Measurements from ENCODE around the gene ZMAT3. TPM values are rescaled to one million over a fixed set of nuclear protein-coding genes. Genes with fewer than 3 reads are reported as not detected.

The ZMAT3 gene
- total and polyA plus RNA-seq, 4 donors, result 2.4 to 12.1 (median 5.4) TPM

DNA sequence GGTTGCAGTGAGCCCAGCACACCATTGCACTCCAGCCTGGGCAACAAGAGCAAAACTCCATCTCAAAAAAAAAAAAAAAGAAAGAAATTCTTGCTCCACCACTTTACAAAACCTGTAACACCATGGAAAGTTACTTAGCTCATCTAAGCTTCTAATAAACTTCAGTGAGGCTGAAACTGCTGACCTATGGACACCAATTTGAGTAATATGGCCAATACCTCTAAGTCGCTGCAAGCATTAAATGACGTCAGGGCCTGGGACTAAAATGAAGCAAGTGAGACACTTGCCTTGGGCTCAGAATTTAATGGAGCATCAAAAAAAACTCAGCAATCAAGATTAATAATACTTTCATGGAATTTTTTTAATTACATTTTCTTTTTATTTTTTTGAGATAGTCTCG is 42.5 kb downstream of the ZMAT3 start:
- 98% methylated on average over 3 of the region's 3 CpGs for WGBS, 2 donors
- Histone ChIP-seq H3K27ac (ENCODE audit: low read depth in 1 of 2, low read length in 1 of 2) (no peak overlapping the region), H3K9me3 (ENCODE audit: control insufficient read depth in 4 of 4, insufficient read depth in 3 of 4, low read length in 3 of 4) (no peaks in the 10 kb centered on the region), H3K4me1 (ENCODE audit: control insufficient read depth in 5 of 5, insufficient read depth in 5 of 5, low read length in 5 of 5) (peaks cover 0 to 5% (median 0%) of the 10 kb centered on the region in 5 donors), H3K36me3 (ENCODE audit: control insufficient read depth in 4 of 4, insufficient read depth in 4 of 4, low read length in 4 of 4) (peaks cover 0 to 4% (median 0%) of the 10 kb centered on the region in 4 donors), H3K27me3 (ENCODE audit: control insufficient read depth in 3 of 3, insufficient read depth in 3 of 3, low read length in 2 of 3) (no peaks in the 10 kb centered on the region), H3K9ac (ENCODE audit: insufficient read depth in 1 of 2, low read length in 2 of 2) (no peak overlapping the region), H3K4me3 (no peak overlapping the region)
- DNase-seq (no peak), ATAC-seq (ENCODE audit: insufficient read depth, low FRiP score) (no peak)
- TF ChIP-seq, protein P1, sequence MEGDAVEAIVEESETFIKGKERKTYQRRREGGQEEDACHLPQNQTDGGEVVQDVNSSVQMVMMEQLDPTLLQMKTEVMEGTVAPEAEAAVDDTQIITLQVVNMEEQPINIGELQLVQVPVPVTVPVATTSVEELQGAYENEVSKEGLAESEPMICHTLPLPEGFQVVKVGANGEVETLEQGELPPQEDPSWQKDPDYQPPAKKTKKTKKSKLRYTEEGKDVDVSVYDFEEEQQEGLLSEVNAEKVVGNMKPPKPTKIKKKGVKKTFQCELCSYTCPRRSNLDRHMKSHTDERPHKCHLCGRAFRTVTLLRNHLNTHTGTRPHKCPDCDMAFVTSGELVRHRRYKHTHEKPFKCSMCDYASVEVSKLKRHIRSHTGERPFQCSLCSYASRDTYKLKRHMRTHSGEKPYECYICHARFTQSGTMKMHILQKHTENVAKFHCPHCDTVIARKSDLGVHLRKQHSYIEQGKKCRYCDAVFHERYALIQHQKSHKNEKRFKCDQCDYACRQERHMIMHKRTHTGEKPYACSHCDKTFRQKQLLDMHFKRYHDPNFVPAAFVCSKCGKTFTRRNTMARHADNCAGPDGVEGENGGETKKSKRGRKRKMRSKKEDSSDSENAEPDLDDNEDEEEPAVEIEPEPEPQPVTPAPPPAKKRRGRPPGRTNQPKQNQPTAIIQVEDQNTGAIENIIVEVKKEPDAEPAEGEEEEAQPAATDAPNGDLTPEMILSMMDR (IDR thresholded peaks at IDR 0.05; ENCODE audit: control extremely low read depth, extremely low read depth), result no peak

DNA sequence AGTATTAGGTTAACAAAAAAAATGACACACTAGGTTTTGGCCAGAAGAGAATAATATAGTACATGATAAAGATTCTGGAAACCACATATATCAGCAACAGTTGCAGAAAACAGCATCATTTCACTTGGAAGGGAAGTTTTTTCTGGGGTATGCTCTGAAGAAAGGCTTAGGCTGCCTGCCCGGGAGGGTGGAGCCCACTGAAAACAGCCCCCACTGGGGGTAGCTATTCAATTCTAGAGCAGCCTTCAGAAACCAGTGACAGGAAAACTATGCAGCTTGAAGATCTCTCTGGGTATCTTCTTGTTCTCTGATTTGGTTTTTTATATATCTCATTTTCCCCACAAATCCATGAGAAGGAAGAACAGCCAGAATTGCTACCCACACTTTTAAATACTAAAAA is 43.2 kb downstream of the ZMAT3 start:
- WGBS, 2 donors, result 83 to 92% methylated on average over 1 of the region's 1 CpG
- Histone ChIP-seq H3K36me3 (ENCODE audit: control insufficient read depth in 4 of 4, insufficient read depth in 4 of 4, low read length in 4 of 4) (peaks cover 0 to 4% (median 0%) of the 10 kb centered on the region in 4 donors), H3K9me3 (ENCODE audit: control insufficient read depth in 4 of 4, insufficient read depth in 3 of 4, low read length in 3 of 4) (no peaks in the 10 kb centered on the region), H3K27me3 (ENCODE audit: control insufficient read depth in 3 of 3, insufficient read depth in 3 of 3, low read length in 2 of 3) (no peaks in the 10 kb centered on the region), H3K4me1 (ENCODE audit: control insufficient read depth in 5 of 5, insufficient read depth in 5 of 5, low read length in 5 of 5) (peaks cover 0 to 5% (median 0%) of the 10 kb centered on the region in 5 donors), H3K4me3 (no peak overlapping the region), H3K27ac (ENCODE audit: low read depth in 1 of 2, low read length in 1 of 2) (no peak overlapping the region), H3K9ac (ENCODE audit: insufficient read depth in 1 of 2, low read length in 2 of 2) (no peak overlapping the region)
- DNase-seq (no peak), ATAC-seq (ENCODE audit: insufficient read depth, low FRiP score) (no peak)
- TF ChIP-seq, protein P1 (IDR thresholded peaks at IDR 0.05; ENCODE audit: control extremely low read depth, extremely low read depth), result no peak

DNA sequence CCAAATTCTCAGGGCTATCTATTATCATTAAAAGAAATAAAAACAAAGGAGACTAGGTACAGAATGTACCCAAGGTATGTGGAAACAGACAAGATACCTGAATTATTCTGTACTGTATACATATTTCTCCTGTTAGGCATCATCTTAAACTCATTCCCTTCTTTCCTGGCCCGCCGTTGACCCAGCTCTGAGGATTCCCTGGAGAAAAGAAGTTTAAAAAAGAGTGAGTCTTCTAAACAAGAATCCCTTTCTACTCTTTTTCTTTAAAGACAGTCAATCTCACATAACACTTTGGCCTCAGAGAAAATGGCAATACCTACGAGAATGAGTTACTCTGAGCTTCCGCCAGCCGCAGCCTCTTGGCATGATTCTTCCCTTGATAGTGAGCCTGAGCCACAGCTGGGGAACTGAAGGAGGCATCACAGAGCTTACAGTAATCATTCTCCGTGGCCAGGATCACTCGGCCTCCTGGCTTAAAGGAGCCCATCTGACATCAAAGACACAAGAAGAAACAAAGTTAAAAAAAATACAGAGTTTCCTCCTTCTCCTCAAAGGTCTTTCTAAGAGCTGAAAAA is 44.2 kb downstream of the ZMAT3 start:
- WGBS, 2 donors, result 65 to 82% methylated on average over 7 of the region's 7 CpGs
- ATAC-seq (ENCODE audit: insufficient read depth, low FRiP score) (no peak), DNase-seq (peak in 2 of 3 donors; percentile 11 to 20)
- TF ChIP-seq, protein P1 (IDR thresholded peaks at IDR 0.05; ENCODE audit: control extremely low read depth, extremely low read depth), result no peak
- Histone ChIP-seq H3K9ac (ENCODE audit: insufficient read depth in 1 of 2, low read length in 2 of 2) (no peak overlapping the region), H3K27me3 (ENCODE audit: control insufficient read depth in 3 of 3, insufficient read depth in 3 of 3, low read length in 2 of 3) (no peaks in the 10 kb centered on the region), H3K4me3 (no peak overlapping the region), H3K36me3 (ENCODE audit: control insufficient read depth in 4 of 4, insufficient read depth in 4 of 4, low read length in 4 of 4) (peaks cover 0 to 4% (median 0%) of the 10 kb centered on the region in 4 donors), H3K4me1 (ENCODE audit: control insufficient read depth in 5 of 5, insufficient read depth in 5 of 5, low read length in 5 of 5) (peaks cover 0 to 5% (median 0%) of the 10 kb centered on the region in 5 donors), H3K27ac (ENCODE audit: low read depth in 1 of 2, low read length in 1 of 2) (no peak overlapping the region), H3K9me3 (ENCODE audit: control insufficient read depth in 4 of 4, insufficient read depth in 3 of 4, low read length in 3 of 4) (no peaks in the 10 kb centered on the region)

DNA sequence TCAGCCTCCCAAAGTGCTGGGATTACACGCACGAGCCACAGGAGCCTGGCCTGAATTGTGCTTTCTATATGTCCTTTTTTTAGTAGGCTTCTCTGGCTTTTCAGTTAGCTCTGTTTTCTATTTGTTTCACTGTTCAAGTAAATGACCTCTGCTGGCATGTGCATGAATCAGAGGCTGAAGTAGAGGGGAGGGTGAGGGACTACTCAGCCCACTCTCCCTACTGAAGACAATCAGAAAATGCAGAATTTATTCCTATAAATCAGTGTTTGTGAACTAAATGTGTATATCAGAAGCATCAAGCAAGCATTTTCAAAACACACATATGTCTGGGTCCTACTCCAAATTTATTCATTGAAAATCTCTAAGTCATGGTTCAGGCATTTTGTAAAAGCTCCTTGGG is 45.0 kb downstream of the ZMAT3 start:
- TF ChIP-seq, protein P1 (IDR thresholded peaks at IDR 0.05; ENCODE audit: control extremely low read depth, extremely low read depth), result no peak
- Histone ChIP-seq H3K36me3 (ENCODE audit: control insufficient read depth in 4 of 4, insufficient read depth in 4 of 4, low read length in 4 of 4) (peaks cover 0 to 4% (median 0%) of the 10 kb centered on the region in 4 donors), H3K4me3 (no peak overlapping the region), H3K27ac (ENCODE audit: low read depth in 1 of 2, low read length in 1 of 2) (no peak overlapping the region), H3K27me3 (ENCODE audit: control insufficient read depth in 3 of 3, insufficient read depth in 3 of 3, low read length in 2 of 3) (no peaks in the 10 kb centered on the region), H3K9me3 (ENCODE audit: control insufficient read depth in 4 of 4, insufficient read depth in 3 of 4, low read length in 3 of 4) (no peaks in the 10 kb centered on the region), H3K9ac (ENCODE audit: insufficient read depth in 1 of 2, low read length in 2 of 2) (no peak overlapping the region), H3K4me1 (ENCODE audit: control insufficient read depth in 5 of 5, insufficient read depth in 5 of 5, low read length in 5 of 5) (peaks cover 0 to 5% (median 0%) of the 10 kb centered on the region in 5 donors)
- 95 to 97% methylated on average over 2 of the region's 2 CpGs for WGBS, 2 donors
- ATAC-seq (ENCODE audit: insufficient read depth, low FRiP score) (no peak), DNase-seq (peak in 2 of 3 donors; percentile 10 to 17)

All from lung (tissue), 12 donors.